ENCODE measurements around the gene LRRC4C. TPM values are rescaled to one million over a fixed set of nuclear protein-coding genes. Genes with fewer than 3 reads are reported as not detected.

LRRC4C gene
- total RNA-seq, 1 experiment from 2014 or later: 0.13 TPM

DNA sequence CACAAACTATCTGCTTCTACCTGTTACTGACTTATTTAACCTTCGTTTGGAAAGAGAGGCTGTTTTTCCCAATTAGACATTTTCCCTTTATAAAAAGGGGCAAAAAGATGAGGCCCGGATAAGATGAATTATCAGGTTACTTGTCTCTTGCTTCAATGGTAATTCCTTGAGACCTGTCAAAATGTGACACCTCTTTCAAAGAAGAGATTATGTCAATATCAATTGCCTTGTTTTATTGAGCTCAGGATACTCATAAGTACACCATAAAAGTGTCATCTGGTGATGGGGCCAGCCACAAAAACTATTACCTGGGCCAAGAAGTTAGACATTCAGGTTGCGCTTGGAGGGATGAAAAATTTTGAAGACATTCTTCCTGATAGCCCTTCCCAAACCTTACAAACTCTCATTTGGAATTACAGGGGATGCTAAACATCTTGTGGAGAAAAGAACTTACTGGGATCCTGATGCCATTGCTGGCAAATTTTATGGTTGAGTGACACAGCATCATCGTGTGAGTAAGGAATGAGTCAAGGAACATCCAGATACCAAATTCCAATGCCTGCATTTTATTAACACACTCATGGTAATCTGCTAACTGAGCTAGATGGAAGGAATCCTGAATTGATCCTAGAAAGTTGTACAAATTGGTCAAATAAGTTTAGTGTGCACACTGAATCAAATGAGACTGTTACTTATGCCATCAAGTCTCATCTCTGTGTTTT is 1071.2 kb downstream of the LRRC4C start:
- H3K9me3 ChIP-seq (ENCODE audit: control insufficient read depth, low read depth, low read length): no peaks in the 10 kb centered on the region

More for the DNA sequence above, 1071.2 kb downstream of the LRRC4C start:
- H4K8ac ChIP-seq (replicated peaks; ENCODE audit: insufficient read length, low read depth, low read length): no peak overlapping the region
- no peaks in the 10 kb centered on the region for H3K9me3 Mint-ChIP-seq
- H3T11ph ChIP-seq (ENCODE audit: low read length): no peak overlapping the region
- H2BK20ac ChIP-seq (ENCODE audit: low read depth, low read length, poor library complexity, severe bottlenecking): no peak overlapping the region
- no peak overlapping the region for H2BK15ac ChIP-seq (ENCODE audit: low read depth, low read length)
- H3K36me3 Mint-ChIP-seq (ENCODE audit: insufficient read depth in 1 of 3, low read depth in 3 of 3): no peaks in the 10 kb centered on the region
- no peak overlapping the region for H2AK5ac ChIP-seq (ENCODE audit: insufficient read length, low read length)
- H3K23ac ChIP-seq (ENCODE audit: insufficient read length, low read depth, low read length): no peak overlapping the region
- H3K27ac ChIP-seq (ENCODE audit: insufficient read length, low read depth, low read length): no peak overlapping the region
- no peak overlapping the region for H3K4me2 ChIP-seq (ENCODE audit: insufficient read depth, insufficient read length, low read length)
- TF ChIP-seq, protein P1, sequence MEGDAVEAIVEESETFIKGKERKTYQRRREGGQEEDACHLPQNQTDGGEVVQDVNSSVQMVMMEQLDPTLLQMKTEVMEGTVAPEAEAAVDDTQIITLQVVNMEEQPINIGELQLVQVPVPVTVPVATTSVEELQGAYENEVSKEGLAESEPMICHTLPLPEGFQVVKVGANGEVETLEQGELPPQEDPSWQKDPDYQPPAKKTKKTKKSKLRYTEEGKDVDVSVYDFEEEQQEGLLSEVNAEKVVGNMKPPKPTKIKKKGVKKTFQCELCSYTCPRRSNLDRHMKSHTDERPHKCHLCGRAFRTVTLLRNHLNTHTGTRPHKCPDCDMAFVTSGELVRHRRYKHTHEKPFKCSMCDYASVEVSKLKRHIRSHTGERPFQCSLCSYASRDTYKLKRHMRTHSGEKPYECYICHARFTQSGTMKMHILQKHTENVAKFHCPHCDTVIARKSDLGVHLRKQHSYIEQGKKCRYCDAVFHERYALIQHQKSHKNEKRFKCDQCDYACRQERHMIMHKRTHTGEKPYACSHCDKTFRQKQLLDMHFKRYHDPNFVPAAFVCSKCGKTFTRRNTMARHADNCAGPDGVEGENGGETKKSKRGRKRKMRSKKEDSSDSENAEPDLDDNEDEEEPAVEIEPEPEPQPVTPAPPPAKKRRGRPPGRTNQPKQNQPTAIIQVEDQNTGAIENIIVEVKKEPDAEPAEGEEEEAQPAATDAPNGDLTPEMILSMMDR (conservative IDR thresholded peaks at IDR 0.05): no peak
- no peak overlapping the region for H2BK12ac ChIP-seq (ENCODE audit: insufficient read length, low read depth, low read length)
- WGBS (ENCODE audit: extremely low coverage, insufficient read length, low lambda C conversion rate): no CpG with 5 or more reads among the region's 4 CpGs
- no peak overlapping the region for H3K14ac ChIP-seq (ENCODE audit: insufficient read depth, low read length)
- no peak overlapping the region for H4K91ac ChIP-seq (ENCODE audit: insufficient read length, low read depth, low read length)
- H3K27me3 ChIP-seq (ENCODE audit: insufficient read depth, low read length): no peaks in the 10 kb centered on the region
- no peak for DNase-seq
- no peak overlapping the region for H2AFZ ChIP-seq (ENCODE audit: low read length)
- no peak overlapping the region for H3K4ac ChIP-seq (ENCODE audit: low read depth, low read length)
- H3K4me1 Mint-ChIP-seq: no peaks in the 10 kb centered on the region
- H3K79me1 ChIP-seq (ENCODE audit: insufficient read depth, low read depth, low read length, poor library complexity, severe bottlenecking): no peaks in the 10 kb centered on the region
- no peak overlapping the region for H3K18ac ChIP-seq (ENCODE audit: insufficient read length, low read depth, low read length)
- H4K5ac ChIP-seq (ENCODE audit: insufficient read length, low read depth, low read length): no peak overlapping the region
- no peak overlapping the region for H2BK5ac ChIP-seq (ENCODE audit: insufficient read length, low read length)
- H3K27me3 Mint-ChIP-seq (ENCODE audit: low read depth): no peaks in the 10 kb centered on the region; the same call in 1 of the 2 replicates
- H3K4me3 Mint-ChIP-seq: no peak overlapping the region
- H3K23me2 ChIP-seq (ENCODE audit: insufficient read length, low read depth, low read length, poor library complexity, severe bottlenecking): no peaks in the 10 kb centered on the region
- no peak overlapping the region for H3K27ac Mint-ChIP-seq
- H2BK120ac ChIP-seq (ENCODE audit: low read depth, low read length, poor library complexity, severe bottlenecking): no peak overlapping the region
- no peak overlapping the region for H3K9ac ChIP-seq (ENCODE audit: extremely low read depth, insufficient read length, low read length)
- H3K79me2 ChIP-seq (ENCODE audit: insufficient read depth, low read length): no peaks in the 10 kb centered on the region
- no peak overlapping the region for H3K56ac ChIP-seq (ENCODE audit: insufficient read length, low read depth, low read length)
- H4K20me1 ChIP-seq (ENCODE audit: control insufficient read depth, insufficient read depth, insufficient read length): no peaks in the 10 kb centered on the region
- no peaks in the 10 kb centered on the region for H3K4me1 ChIP-seq (ENCODE audit: insufficient read depth, low read length)

All from H9 (cell line).